Measurements from ENCODE around the gene ARHGEF4.

DNA sequence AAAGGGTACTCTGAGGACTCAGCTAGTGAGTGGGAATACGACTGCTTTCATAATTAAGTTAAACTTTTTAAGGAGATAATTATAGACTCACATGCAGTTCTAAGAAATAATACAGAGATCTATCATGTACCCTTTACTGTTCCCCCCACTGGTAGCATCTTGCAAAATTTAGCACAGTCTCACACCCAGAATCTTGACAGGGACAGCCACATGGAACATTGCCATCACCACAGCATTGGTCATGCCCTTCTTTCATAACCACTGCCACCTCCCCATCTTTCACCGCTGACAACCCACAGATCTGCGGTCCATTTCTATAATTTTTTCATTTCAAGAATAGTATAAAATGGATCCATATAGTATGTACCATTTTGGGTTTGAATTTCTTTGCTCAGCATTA lies 37.8 kb downstream of the ARHGEF4 start:
- TF ChIP-seq EZH2 (optimal IDR thresholded peaks at IDR 0.05; ENCODE audit: low read depth, low read length) (no peak), EZH2phosphoT487 (IDR thresholded peaks at IDR 0.05; ENCODE audit: low read length) (no peak)
- TF ChIP-seq, protein P1, sequence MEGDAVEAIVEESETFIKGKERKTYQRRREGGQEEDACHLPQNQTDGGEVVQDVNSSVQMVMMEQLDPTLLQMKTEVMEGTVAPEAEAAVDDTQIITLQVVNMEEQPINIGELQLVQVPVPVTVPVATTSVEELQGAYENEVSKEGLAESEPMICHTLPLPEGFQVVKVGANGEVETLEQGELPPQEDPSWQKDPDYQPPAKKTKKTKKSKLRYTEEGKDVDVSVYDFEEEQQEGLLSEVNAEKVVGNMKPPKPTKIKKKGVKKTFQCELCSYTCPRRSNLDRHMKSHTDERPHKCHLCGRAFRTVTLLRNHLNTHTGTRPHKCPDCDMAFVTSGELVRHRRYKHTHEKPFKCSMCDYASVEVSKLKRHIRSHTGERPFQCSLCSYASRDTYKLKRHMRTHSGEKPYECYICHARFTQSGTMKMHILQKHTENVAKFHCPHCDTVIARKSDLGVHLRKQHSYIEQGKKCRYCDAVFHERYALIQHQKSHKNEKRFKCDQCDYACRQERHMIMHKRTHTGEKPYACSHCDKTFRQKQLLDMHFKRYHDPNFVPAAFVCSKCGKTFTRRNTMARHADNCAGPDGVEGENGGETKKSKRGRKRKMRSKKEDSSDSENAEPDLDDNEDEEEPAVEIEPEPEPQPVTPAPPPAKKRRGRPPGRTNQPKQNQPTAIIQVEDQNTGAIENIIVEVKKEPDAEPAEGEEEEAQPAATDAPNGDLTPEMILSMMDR (IDR thresholded peaks at IDR 0.05; ENCODE audit: low read length): no peak
